Measurements from ENCODE around the gene ATOH8. TPM values are rescaled to one million over a fixed set of nuclear protein-coding genes. Genes with fewer than 3 reads are reported as not detected.

The ATOH8 gene
- polyA plus RNA-seq, 5 donors, result 25.6 to 38.9 (median 37.3) TPM

- no peak for DNase-seq
These were observed 31.4 kb downstream of the ATOH8 start for GRCh38 chr2:85785027-85785822.

- no peak for DNase-seq
These were observed 32.1 kb downstream of the ATOH8 start for GRCh38 chr2:85785871-85786270.

- DNase-seq, result no peak
These were observed 32.7 kb downstream of the ATOH8 start for GRCh38 chr2:85786444-85786843.

- DNase-seq, result no peak
These were observed 33.1 kb downstream of the ATOH8 start for GRCh38 chr2:85786865-85787264.

GRCh38 chr2:85787282-85787980 lies 33.6 kb downstream of the ATOH8 start:
- no peak for DNase-seq

GRCh38 chr2:85787981-85788340 lies 34.2 kb downstream of the ATOH8 start:
- DNase-seq, result no peak

GRCh38 chr2:85788603-85789002 lies 34.8 kb downstream of the ATOH8 start:
- DNase-seq, result no peak

- DNase-seq, result no peak
These were observed 35.5 kb downstream of the ATOH8 start for GRCh38 chr2:85789271-85789670.

GRCh38 chr2:85790032-85790431 lies 36.2 kb downstream of the ATOH8 start:
- DNase-seq, result no peak

GRCh38 chr2:85790499-85791188 lies 36.9 kb downstream of the ATOH8 start:
- DNase-seq, result no peak

- no peak for DNase-seq
These were observed 38.1 kb downstream of the ATOH8 start for GRCh38 chr2:85791704-85792565.

GRCh38 chr2:85792783-85793441 lies 39.1 kb downstream of the ATOH8 start:
- DNase-seq, result no peak

- no peak for DNase-seq
These were observed 39.8 kb downstream of the ATOH8 start for GRCh38 chr2:85793584-85793983.

- no peak for DNase-seq
These were observed 40.2 kb downstream of the ATOH8 start for GRCh38 chr2:85794038-85794441.

GRCh38 chr2:85794491-85795121 lies 40.8 kb downstream of the ATOH8 start:
- no peak for DNase-seq

GRCh38 chr2:85795331-85796045 lies 41.7 kb downstream of the ATOH8 start:
- no peak for DNase-seq

GRCh38 chr2:85796046-85796340 lies 42.2 kb downstream of the ATOH8 start:
- no peak for DNase-seq

GRCh38 chr2:85796341-85797262 lies 42.8 kb downstream of the ATOH8 start:
- no peak for DNase-seq

GRCh38 chr2:85797263-85797660 lies 43.5 kb downstream of the ATOH8 start:
- no peak for DNase-seq
